ENCODE data around the gene PEX6.
A peak's percentile ranks its signal among the peaks of the same experiment; 100 is the strongest.

PEX6 gene

DNA sequence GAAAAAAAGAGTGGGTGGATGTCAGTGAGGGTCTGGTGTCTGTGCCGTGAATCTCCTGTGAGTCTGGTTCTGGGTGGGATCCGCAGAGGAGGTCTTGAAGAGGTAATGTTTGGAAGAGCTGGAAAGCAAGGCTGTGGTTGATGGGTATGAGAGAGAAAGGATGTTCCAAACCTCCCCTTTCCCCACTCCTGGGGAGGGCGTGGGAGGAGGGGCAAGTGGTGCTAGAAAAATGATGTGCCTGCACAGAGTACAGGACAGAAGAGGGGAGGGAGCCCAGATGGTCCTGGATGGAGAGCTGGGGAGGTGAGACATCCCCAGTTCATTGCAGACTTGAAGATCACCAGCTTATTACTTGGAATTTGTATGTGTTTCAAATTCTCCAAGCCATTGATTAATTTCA, 46.6 kb downstream of the PEX6 start:
- Histone ChIP-seq H3K36me3 (ENCODE audit: control insufficient read depth, insufficient read depth, low read length) (peaks cover 51% of the 10 kb centered on the region), H3K27ac (ENCODE audit: low read depth, low read length) (no peak overlapping the region), H3K4me3 (ENCODE audit: low read depth, low read length) (no peak overlapping the region), H3K4me1 (ENCODE audit: control insufficient read depth, insufficient read depth, low read length) (peaks cover 11% of the 10 kb centered on the region), H3K27me3 (ENCODE audit: control insufficient read depth, insufficient read depth, low read length) (no peaks in the 10 kb centered on the region), H3K9me3 (ENCODE audit: control insufficient read depth, insufficient read depth, low read length) (no peaks in the 10 kb centered on the region), H3K9ac (ENCODE audit: low read depth, low read length) (no peak overlapping the region)

DNA sequence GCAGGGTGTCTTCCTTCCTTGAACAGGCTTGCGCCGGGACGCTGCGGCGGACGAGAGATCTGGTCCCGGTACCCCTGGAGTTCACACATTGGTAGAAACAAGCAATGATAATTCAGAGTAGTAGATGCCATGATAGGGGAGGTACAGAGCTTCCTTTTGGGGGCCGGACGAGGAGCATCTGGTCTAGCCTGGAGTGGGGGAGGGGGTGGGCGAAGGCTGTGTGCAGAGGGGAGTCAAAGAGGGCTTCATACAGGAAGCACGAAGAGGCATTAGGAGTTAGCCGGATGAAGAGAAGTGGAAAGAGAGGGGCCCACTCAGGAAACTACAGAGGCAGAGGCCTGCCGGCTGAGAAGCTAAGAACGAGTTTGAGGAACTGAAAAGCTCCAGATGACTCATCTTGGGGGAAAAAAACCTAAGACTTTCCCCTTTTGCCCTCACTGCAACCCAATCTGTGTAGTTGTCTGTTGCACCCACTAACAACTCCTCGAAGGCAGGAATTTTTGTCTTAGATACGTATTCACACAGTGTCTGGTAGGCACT, 49.1 kb downstream of the PEX6 start:
- Histone ChIP-seq H3K36me3 (ENCODE audit: control insufficient read depth, insufficient read depth, low read length) (peaks cover 28% of the 10 kb centered on the region), H3K9me3 (ENCODE audit: control insufficient read depth, insufficient read depth, low read length) (no peaks in the 10 kb centered on the region), H3K27me3 (ENCODE audit: control insufficient read depth, insufficient read depth, low read length) (no peaks in the 10 kb centered on the region), H3K27ac (ENCODE audit: low read depth, low read length) (peak overlapping the region; percentile 99), H3K4me3 (ENCODE audit: low read depth, low read length) (peak overlapping the region; percentile 86), H3K9ac (ENCODE audit: low read depth, low read length) (peak overlapping the region; percentile 82), H3K4me1 (ENCODE audit: control insufficient read depth, insufficient read depth, low read length) (peaks cover 11% of the 10 kb centered on the region)

DNA sequence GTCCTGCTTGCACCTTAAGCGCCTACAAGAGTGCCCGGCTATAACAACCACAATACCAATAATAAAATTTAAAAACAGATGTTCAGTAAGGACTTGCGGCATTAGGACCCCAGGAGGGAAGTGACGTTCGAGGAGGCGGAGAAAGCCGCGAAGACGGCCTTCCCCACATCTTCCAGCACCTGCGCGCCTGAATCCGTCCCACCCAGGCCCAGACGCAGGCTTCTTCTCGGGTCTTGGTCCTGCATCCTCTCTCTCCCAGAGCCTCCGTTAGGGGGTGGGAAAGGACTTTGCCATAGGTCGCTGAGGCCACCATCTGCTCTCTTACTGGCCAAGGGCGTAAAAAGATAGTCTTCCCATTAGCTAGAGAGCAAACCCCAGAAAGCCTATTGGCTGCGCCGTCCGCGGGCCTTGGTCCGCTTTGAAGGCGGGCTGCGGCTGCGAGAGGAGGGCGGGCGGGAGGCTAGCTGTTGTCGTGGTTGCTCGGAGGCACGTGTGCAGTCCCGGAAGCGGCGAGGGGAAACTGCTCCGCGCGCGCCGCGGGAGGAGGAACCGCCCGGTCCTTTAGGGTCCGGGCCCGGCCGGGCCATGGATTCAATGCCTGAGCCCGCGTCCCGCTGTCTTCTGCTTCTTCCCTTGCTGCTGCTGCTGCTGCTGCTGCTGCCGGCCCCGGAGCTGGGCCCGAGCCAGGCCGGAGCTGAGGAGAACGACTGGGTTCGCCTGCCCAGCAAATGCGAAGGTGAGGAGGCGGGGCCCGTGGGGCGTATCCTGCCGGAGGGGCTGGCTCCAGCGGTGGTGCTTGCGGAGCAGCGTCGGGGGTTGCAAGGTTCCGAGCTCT, 49.8 kb downstream of the PEX6 start, which contains the start of gene CNPY3:
Gene CNPY3 (plus strand): TSS at position 495 of the 835 bp plus-strand sequence. CDS start 91 bp downstream, at position 586.
- H3K4me1 ChIP-seq (ENCODE audit: control insufficient read depth, insufficient read depth, low read length) = peaks cover 11% of the 10 kb centered on the region
- peak within 1 kb of the TSS; percentile 82 for H3K9ac ChIP-seq (ENCODE audit: low read depth, low read length)
- H3K27me3 ChIP-seq (ENCODE audit: control insufficient read depth, insufficient read depth, low read length) = no peaks in the 10 kb centered on the region
- peak within 1 kb of the TSS; percentile 86 for H3K4me3 ChIP-seq (ENCODE audit: low read depth, low read length)
- peak within 1 kb of the TSS; percentile 99 for H3K27ac ChIP-seq (ENCODE audit: low read depth, low read length)
- peaks cover 23% of the 10 kb centered on the region for H3K36me3 ChIP-seq (ENCODE audit: control insufficient read depth, insufficient read depth, low read length)
- H3K9me3 ChIP-seq (ENCODE audit: control insufficient read depth, insufficient read depth, low read length) = no peaks in the 10 kb centered on the region

DNA sequence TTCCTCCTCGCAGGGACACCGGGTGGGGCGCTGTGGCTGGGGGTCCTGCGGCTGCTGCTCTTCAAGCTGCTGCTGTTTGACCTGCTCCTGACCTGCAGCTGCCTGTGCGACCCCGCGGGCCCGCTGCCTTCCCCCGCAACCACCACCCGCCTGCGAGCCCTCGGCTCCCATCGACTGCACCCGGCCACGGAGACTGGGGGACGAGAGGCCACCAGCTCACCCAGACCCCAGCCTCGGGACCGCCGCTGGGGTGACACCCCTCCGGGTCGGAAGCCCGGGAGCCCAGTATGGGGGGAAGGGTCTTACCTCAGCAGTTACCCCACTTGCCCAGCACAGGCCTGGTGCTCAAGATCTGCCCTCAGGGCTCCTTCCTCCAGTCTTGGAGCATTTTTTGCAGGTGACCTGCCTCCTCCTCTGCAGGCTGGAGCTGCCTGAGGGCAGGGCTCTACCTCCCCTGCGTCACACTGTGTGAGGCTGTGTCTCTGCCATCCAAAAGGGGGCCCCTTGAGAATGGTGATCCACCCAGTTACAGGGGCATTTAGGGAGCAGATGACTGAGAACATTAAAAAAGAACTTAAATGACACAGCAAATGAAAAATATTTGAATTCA, 53.6 kb downstream of the PEX6 start:
- Histone ChIP-seq H3K9me3 (ENCODE audit: control insufficient read depth, insufficient read depth, low read length) (no peaks in the 10 kb centered on the region), H3K27ac (ENCODE audit: low read depth, low read length) (no peak overlapping the region), H3K4me3 (ENCODE audit: low read depth, low read length) (no peak overlapping the region), H3K27me3 (ENCODE audit: control insufficient read depth, insufficient read depth, low read length) (no peaks in the 10 kb centered on the region), H3K36me3 (ENCODE audit: control insufficient read depth, insufficient read depth, low read length) (no peaks in the 10 kb centered on the region), H3K9ac (ENCODE audit: low read depth, low read length) (no peak overlapping the region), H3K4me1 (ENCODE audit: control insufficient read depth, insufficient read depth, low read length) (peaks cover 5% of the 10 kb centered on the region; the same call in 1 of the 2 replicates)

DNA sequence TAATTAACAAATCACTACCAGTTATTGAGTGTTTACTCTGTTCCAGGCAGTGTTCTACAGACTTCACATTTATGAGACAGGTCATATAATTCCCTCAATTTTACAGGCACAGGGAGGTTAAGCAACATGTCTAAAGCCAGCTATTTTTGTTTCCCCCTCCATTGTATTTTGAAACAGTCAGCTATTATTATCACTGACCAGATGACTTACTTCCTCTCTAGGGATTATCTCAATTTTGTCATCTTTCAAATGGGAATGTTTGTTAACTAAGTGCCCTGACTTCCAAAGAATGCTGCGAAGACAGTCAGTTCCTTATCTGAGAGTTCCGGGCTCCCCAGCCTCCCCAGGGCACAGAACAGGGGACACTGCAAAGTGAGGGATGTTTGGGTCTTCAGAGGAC, 55.3 kb downstream of the PEX6 start:
- 0 out of 2 replicates have a peak, but pooled peaks cover 4% of the 10 kb centered on the region for H3K4me1 ChIP-seq (ENCODE audit: control insufficient read depth, insufficient read depth, low read length)
- H3K36me3 ChIP-seq (ENCODE audit: control insufficient read depth, insufficient read depth, low read length) = no peaks in the 10 kb centered on the region
- H3K27ac ChIP-seq (ENCODE audit: low read depth, low read length) = no peak overlapping the region
- H3K9me3 ChIP-seq (ENCODE audit: control insufficient read depth, insufficient read depth, low read length) = no peaks in the 10 kb centered on the region
- H3K4me3 ChIP-seq (ENCODE audit: low read depth, low read length) = no peak overlapping the region
- no peak overlapping the region for H3K9ac ChIP-seq (ENCODE audit: low read depth, low read length)
- H3K27me3 ChIP-seq (ENCODE audit: control insufficient read depth, insufficient read depth, low read length) = no peaks in the 10 kb centered on the region

DNA sequence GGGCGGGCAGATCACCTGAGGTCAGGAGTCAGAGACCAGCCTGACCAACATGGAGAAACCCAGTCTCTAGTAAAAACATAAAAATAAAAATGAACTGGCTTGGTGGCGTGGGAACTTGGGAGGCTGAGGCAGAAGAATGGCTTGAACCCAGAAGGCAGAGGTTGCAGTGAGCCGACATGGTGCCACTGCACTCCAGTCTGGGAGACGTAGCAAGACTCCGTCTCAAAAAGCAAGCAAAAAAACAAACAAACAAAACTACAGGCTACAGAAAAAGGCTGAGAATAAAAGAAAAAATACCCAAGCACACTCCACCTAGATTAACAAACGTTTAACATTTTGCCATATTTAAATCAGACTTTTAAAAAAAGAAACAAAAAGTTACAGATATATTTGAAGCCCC, 57.2 kb downstream of the PEX6 start:
- H3K27me3 ChIP-seq (ENCODE audit: control insufficient read depth, insufficient read depth, low read length) = no peaks in the 10 kb centered on the region
- H3K4me3 ChIP-seq (ENCODE audit: low read depth, low read length) = no peak overlapping the region
- H3K9me3 ChIP-seq (ENCODE audit: control insufficient read depth, insufficient read depth, low read length) = no peaks in the 10 kb centered on the region
- no peaks in the 10 kb centered on the region for H3K4me1 ChIP-seq (ENCODE audit: control insufficient read depth, insufficient read depth, low read length)
- no peak overlapping the region for H3K27ac ChIP-seq (ENCODE audit: low read depth, low read length)
- no peak overlapping the region for H3K9ac ChIP-seq (ENCODE audit: low read depth, low read length)
- no peaks in the 10 kb centered on the region for H3K36me3 ChIP-seq (ENCODE audit: control insufficient read depth, insufficient read depth, low read length)

DNA sequence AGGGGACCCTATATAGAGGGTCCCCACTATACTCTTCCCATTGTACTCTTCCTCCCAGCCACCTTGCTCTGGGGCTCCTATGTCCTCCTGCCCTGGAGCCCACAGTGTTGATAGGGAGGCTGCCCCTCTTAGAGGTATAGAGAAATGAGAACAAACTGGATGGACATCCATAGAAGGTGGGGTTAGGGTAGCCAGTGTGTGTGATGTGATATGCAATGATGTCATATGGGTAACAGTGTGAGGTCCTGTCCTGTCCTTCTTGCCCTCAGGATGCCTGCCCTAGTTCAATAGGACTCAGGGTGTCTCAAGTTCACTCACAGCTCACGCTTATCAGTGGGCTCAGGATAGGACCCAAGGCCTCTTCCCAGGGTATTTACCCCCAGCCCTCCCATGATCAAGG, 62.7 kb downstream of the PEX6 start:
- no peaks in the 10 kb centered on the region for H3K27me3 ChIP-seq (ENCODE audit: control insufficient read depth, insufficient read depth, low read length)
- H3K9ac ChIP-seq (ENCODE audit: low read depth, low read length) = no peak overlapping the region
- no peaks in the 10 kb centered on the region for H3K4me1 ChIP-seq (ENCODE audit: control insufficient read depth, insufficient read depth, low read length)
- H3K36me3 ChIP-seq (ENCODE audit: control insufficient read depth, insufficient read depth, low read length) = no peaks in the 10 kb centered on the region
- no peak overlapping the region for H3K4me3 ChIP-seq (ENCODE audit: low read depth, low read length)
- no peaks in the 10 kb centered on the region for H3K9me3 ChIP-seq (ENCODE audit: control insufficient read depth, insufficient read depth, low read length)
- H3K27ac ChIP-seq (ENCODE audit: low read depth, low read length) = no peak overlapping the region

DNA sequence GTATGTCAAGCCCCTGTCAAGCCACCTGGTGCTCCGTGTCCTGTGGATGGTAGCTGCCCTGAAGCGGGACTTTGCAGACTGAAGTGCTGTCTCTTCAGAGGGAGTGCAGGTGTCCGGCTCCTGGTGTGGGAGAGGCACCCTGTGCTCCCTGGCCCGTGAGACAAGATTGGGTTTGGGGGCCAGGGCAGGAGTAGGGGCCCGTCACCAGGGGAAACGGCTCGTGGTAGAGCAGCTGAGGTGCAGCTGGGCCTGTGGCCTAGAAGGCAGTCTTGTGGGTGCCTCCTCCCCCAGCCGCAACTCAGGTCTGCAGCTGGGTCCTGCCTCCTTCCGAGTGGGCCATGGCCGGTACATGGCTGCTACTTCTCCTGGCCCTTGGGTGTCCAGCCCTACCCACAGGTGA, 63.2 kb downstream of the PEX6 start, which contains the start of gene PTCRA:
Gene PTCRA (plus strand): TSS at position 322 of the 400 bp plus-strand sequence. CDS start 17 bp downstream, at position 339.
- no peak within 1 kb of the TSS for H3K9ac ChIP-seq (ENCODE audit: low read depth, low read length)
- no peak within 1 kb of the TSS for H3K27ac ChIP-seq (ENCODE audit: low read depth, low read length)
- no peaks in the 10 kb centered on the region for H3K27me3 ChIP-seq (ENCODE audit: control insufficient read depth, insufficient read depth, low read length)
- no peaks in the 10 kb centered on the region for H3K9me3 ChIP-seq (ENCODE audit: control insufficient read depth, insufficient read depth, low read length)
- H3K4me3 ChIP-seq (ENCODE audit: low read depth, low read length) = no peak within 1 kb of the TSS
- H3K36me3 ChIP-seq (ENCODE audit: control insufficient read depth, insufficient read depth, low read length) = no peaks in the 10 kb centered on the region
- H3K4me1 ChIP-seq (ENCODE audit: control insufficient read depth, insufficient read depth, low read length) = no peaks in the 10 kb centered on the region

DNA sequence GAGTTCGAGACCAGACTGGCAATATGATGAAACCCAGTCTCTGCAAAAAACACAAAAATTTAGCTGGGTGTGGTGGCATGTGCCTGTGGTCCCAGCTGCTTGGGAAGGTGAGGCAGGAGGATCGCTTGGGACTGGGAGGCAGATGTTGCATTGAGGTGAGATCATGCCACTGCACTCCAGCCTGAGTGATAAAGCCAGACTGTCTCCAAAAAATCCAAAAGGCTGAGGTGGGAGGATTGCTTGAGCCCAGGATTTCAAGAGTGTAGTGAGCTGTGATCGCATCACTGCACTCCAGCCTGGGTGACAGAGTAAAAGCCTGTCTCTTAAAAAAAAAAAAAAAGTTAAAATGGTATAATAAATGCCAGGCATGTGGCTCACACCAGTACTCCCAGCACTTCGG, 64.4 kb downstream of the PEX6 start:
- H3K9ac ChIP-seq (ENCODE audit: low read depth, low read length) = no peak overlapping the region
- H3K4me1 ChIP-seq (ENCODE audit: control insufficient read depth, insufficient read depth, low read length) = no peaks in the 10 kb centered on the region
- no peak overlapping the region for H3K4me3 ChIP-seq (ENCODE audit: low read depth, low read length)
- H3K27ac ChIP-seq (ENCODE audit: low read depth, low read length) = no peak overlapping the region
- H3K36me3 ChIP-seq (ENCODE audit: control insufficient read depth, insufficient read depth, low read length) = no peaks in the 10 kb centered on the region
- H3K9me3 ChIP-seq (ENCODE audit: control insufficient read depth, insufficient read depth, low read length) = no peaks in the 10 kb centered on the region
- no peaks in the 10 kb centered on the region for H3K27me3 ChIP-seq (ENCODE audit: control insufficient read depth, insufficient read depth, low read length)
